ENCODE results near the gene DCP1A. TPM values are rescaled to one million over a fixed set of nuclear protein-coding genes. Genes with fewer than 3 reads are reported as not detected.
"Not testable (repeated sequence)": the region's sequence is repeated elsewhere in the genome, so short reads cannot be mapped to it uniquely, and the experiment has no call there.

DCP1A gene
- total RNA-seq, 1 donor: 19.9 TPM

- DNase-seq (ENCODE audit: low read depth): no peak
- no peak for TF ChIP-seq CTCF (IDR thresholded peaks at IDR 0.05; ENCODE audit: insufficient read depth, low read depth, low read length)
- H3K4me3 ChIP-seq (ENCODE audit: low read depth, low read length): no peak overlapping the region
These were observed 29.3 kb upstream of the DCP1A start for GRCh38 chr3:53376679-53377078.

- H3K4me3 ChIP-seq (ENCODE audit: low read depth, low read length): no peak overlapping the region
- peak; percentile 80 for TF ChIP-seq CTCF (IDR thresholded peaks at IDR 0.05; ENCODE audit: insufficient read depth, low read depth, low read length)
- peak; percentile 60 for DNase-seq (ENCODE audit: low read depth)
These were observed 27.7 kb upstream of the DCP1A start for GRCh38 chr3:53375019-53375418.

GRCh38 chr3:53370719-53371118 lies 23.4 kb upstream of the DCP1A start:
- H3K4me3 ChIP-seq (ENCODE audit: low read depth, low read length); DNase-seq (ENCODE audit: low read depth): not testable (repeated sequence)

GRCh38 chr3:53361852-53362251 lies 14.5 kb upstream of the DCP1A start:
- no peak for TF ChIP-seq CTCF (IDR thresholded peaks at IDR 0.05; ENCODE audit: insufficient read depth, low read depth, low read length)
- H3K4me3 ChIP-seq (ENCODE audit: low read depth, low read length): no peak overlapping the region
- no peak for DNase-seq (ENCODE audit: low read depth)

GRCh38 chr3:53357458-53357857 lies 10.1 kb upstream of the DCP1A start:
- TF ChIP-seq CTCF (IDR thresholded peaks at IDR 0.05; ENCODE audit: insufficient read depth, low read depth, low read length): no peak
- DNase-seq (ENCODE audit: low read depth): peak; percentile 36
- no peak overlapping the region for H3K4me3 ChIP-seq (ENCODE audit: low read depth, low read length)

- no peak for TF ChIP-seq CTCF (IDR thresholded peaks at IDR 0.05; ENCODE audit: insufficient read depth, low read depth, low read length)
- H3K4me3 ChIP-seq (ENCODE audit: low read depth, low read length): no peak overlapping the region
- DNase-seq (ENCODE audit: low read depth): peak; percentile 18
These were observed 7.7 kb upstream of the DCP1A start for GRCh38 chr3:53354945-53355498.

GRCh38 chr3:53353202-53353601 lies 5.9 kb upstream of the DCP1A start:
- no peak for TF ChIP-seq CTCF (IDR thresholded peaks at IDR 0.05; ENCODE audit: insufficient read depth, low read depth, low read length)
- DNase-seq (ENCODE audit: low read depth): peak; percentile 52
- H3K4me3 ChIP-seq (ENCODE audit: low read depth, low read length): no peak overlapping the region
